PC-3 (cell line): Measurements from ENCODE around the gene OTOF.

Experiments
- CTCF ChIP-seq: fragments of 300-600 bp; sonication (generic); conservative IDR thresholded peaks from 2 replicates; pipeline ENCODE4 v1.5.1; 2017; ENCODE audit warnings: antibody characterized with exemption, low read depth, mild to moderate bottlenecking, low read length
- EZH2 ChIP-seq: fragments of 300-600 bp; sonication (generic); IDR thresholded peaks from one replicate; pipeline ENCODE4 v1.6.1; 2017; ENCODE audit warnings: antibody characterized with exemption, mild to moderate bottlenecking, low read length; ENCODE audit not compliant: unreplicated experiment

- TF ChIP-seq EZH2: no peak
- no peak for TF ChIP-seq CTCF
Observed at GRCh38 chr2:26451700-26452099, 26.2 kb downstream of the OTOF start.
